ENCODE data around the gene PPP1R3F. TPM values are rescaled to one million over a fixed set of nuclear protein-coding genes. Genes with fewer than 3 reads are reported as not detected.

Gene PPP1R3F
- total RNA-seq, 1 experiment from 2014 or later = 7.3 TPM

DNA sequence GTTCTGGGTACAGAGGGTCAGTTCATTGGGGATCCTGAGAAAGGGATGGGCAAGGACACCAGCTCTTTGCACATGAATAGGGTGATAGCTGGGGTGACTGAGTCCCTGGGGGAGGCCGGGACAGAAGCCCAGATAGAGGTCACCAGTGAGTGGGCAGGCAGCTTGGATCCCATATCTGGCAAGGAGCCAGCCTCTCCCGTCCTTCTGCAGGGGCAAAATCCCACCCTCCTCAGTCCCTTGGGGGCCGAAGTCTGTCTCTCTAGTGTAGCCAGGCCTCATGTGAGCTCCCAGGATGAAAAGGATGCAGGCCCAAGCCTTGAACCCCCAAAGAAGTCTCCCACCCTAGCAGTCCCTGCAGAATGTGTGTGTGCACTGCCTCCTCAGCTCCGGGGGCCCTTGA lies 17.0 kb downstream of the PPP1R3F start:
- H4K91ac ChIP-seq (ENCODE audit: insufficient read length, low read depth, low read length) = no peak overlapping the region
- Mint-ChIP-seq H3K36me3 (ENCODE audit: insufficient read depth in 1 of 3, low read depth in 3 of 3) (peaks cover 1 to 4% (median 4%) of the 10 kb centered on the region in 3 experiments; a peak in 5 of 7 replicates), H3K27ac (no peak overlapping the region), H3K27me3 (ENCODE audit: low read depth) (peaks cover 2% of the 10 kb centered on the region), H3K9me3 (peaks cover 60 to 69% of the 10 kb centered on the region in 2 experiments), H3K4me3 (no peak overlapping the region), H3K4me1 (peaks cover 4 to 11% of the 10 kb centered on the region in 2 experiments)
- H2AK5ac ChIP-seq (ENCODE audit: insufficient read length, low read length) = no peak overlapping the region
- no peak overlapping the region for H3K18ac ChIP-seq (ENCODE audit: insufficient read length, low read depth, low read length)
- no peak overlapping the region for H2BK20ac ChIP-seq (ENCODE audit: low read depth, low read length, poor library complexity, severe bottlenecking)
- no peak overlapping the region for H3K14ac ChIP-seq (ENCODE audit: insufficient read depth, low read length)
- H3K9ac ChIP-seq (ENCODE audit: extremely low read depth, insufficient read length, low read length) = no peak overlapping the region
- no peak overlapping the region for H3T11ph ChIP-seq (ENCODE audit: low read length)
- no peak overlapping the region for H2BK120ac ChIP-seq (ENCODE audit: low read depth, low read length, poor library complexity, severe bottlenecking)
- no peak overlapping the region for H3K23ac ChIP-seq (ENCODE audit: insufficient read length, low read depth, low read length)
- H3K4ac ChIP-seq (ENCODE audit: low read depth, low read length) = no peak overlapping the region
- H2BK5ac ChIP-seq (ENCODE audit: insufficient read length, low read length) = no peak overlapping the region
- H3K79me2 ChIP-seq (ENCODE audit: insufficient read depth, low read length) = no peaks in the 10 kb centered on the region
- no peak overlapping the region for H2BK12ac ChIP-seq (ENCODE audit: insufficient read length, low read depth, low read length)
- no peak overlapping the region for H3K4me2 ChIP-seq (ENCODE audit: insufficient read depth, insufficient read length, low read length)
- TF ChIP-seq, protein P1, sequence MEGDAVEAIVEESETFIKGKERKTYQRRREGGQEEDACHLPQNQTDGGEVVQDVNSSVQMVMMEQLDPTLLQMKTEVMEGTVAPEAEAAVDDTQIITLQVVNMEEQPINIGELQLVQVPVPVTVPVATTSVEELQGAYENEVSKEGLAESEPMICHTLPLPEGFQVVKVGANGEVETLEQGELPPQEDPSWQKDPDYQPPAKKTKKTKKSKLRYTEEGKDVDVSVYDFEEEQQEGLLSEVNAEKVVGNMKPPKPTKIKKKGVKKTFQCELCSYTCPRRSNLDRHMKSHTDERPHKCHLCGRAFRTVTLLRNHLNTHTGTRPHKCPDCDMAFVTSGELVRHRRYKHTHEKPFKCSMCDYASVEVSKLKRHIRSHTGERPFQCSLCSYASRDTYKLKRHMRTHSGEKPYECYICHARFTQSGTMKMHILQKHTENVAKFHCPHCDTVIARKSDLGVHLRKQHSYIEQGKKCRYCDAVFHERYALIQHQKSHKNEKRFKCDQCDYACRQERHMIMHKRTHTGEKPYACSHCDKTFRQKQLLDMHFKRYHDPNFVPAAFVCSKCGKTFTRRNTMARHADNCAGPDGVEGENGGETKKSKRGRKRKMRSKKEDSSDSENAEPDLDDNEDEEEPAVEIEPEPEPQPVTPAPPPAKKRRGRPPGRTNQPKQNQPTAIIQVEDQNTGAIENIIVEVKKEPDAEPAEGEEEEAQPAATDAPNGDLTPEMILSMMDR (conservative IDR thresholded peaks at IDR 0.05) = no peak
- no peak overlapping the region for H4K5ac ChIP-seq (ENCODE audit: insufficient read length, low read depth, low read length)
- no peak for DNase-seq
- no peak overlapping the region for H2AFZ ChIP-seq (ENCODE audit: low read length)
- H3K27me3 ChIP-seq (ENCODE audit: insufficient read depth, low read length) = no peaks in the 10 kb centered on the region
- H3K4me1 ChIP-seq (ENCODE audit: insufficient read depth, low read length) = no peaks in the 10 kb centered on the region
- no peak overlapping the region for H4K8ac ChIP-seq (replicated peaks; ENCODE audit: insufficient read length, low read depth, low read length)
- WGBS (ENCODE audit: extremely low coverage, insufficient read length, low lambda C conversion rate) = no CpG with 5 or more reads among the region's 4 CpGs
- H3K23me2 ChIP-seq (ENCODE audit: insufficient read length, low read depth, low read length, poor library complexity, severe bottlenecking) = no peaks in the 10 kb centered on the region
- no peak overlapping the region for H3K56ac ChIP-seq (ENCODE audit: insufficient read length, low read depth, low read length)
- H3K9me3 ChIP-seq (ENCODE audit: control insufficient read depth, low read depth, low read length) = peaks cover 21% of the 10 kb centered on the region
- H3K79me1 ChIP-seq (ENCODE audit: insufficient read depth, low read depth, low read length, poor library complexity, severe bottlenecking) = no peaks in the 10 kb centered on the region
- H3K27ac ChIP-seq (ENCODE audit: insufficient read length, low read depth, low read length) = no peak overlapping the region
- H2BK15ac ChIP-seq (ENCODE audit: low read depth, low read length) = no peak overlapping the region
- no peaks in the 10 kb centered on the region for H4K20me1 ChIP-seq (ENCODE audit: control insufficient read depth, insufficient read depth, insufficient read length)

All from H9 (cell line).